Transverse colon (tissue), 4 donors: ENCODE results near the gene CDON. TPM values are rescaled to one million over a fixed set of nuclear protein-coding genes. Genes with fewer than 3 reads are reported as not detected.

Experiments used
- DNase-seq: peaks from one replicate; pipeline ENCODE4 v3.0.0-alpha.2; 2019
- H3K27ac ChIP-seq, 4 donors: fragments of 200-600 bp; sonication (generic); 2 replicates each; pipeline ENCODE4 v1.5.1; 2016 to 2018; ENCODE audit warnings: inconsistent platforms in 4 of 4
- H3K27me3 ChIP-seq: fragments of 200-600 bp; sonication (generic); 2 replicates; pipeline ENCODE4 v1.5.1; 2017; ENCODE audit warnings: inconsistent platforms
- H3K36me3 ChIP-seq, 4 donors: fragments of 200-600 bp; sonication (generic); 2 replicates each; pipeline ENCODE4 v1.5.1; 2017 to 2019; ENCODE audit warnings: inconsistent platforms in 4 of 4
- H3K4me1 ChIP-seq, 4 donors: fragments of 200-600 bp; sonication (generic); 2 replicates each; pipeline ENCODE4 v1.5.1; 2017 to 2020; ENCODE audit warnings: inconsistent platforms in 4 of 4
- H3K4me3 ChIP-seq, 4 donors: fragments of 200-600 bp; sonication (generic); 1 replicate in 1 of 4; 2 replicates in 3 of 4; pipeline versions ENCODE4 v1.5.1 to v1.6.1; 2017 to 2019; ENCODE audit warnings: inconsistent platforms in 4 of 4
- H3K9me3 ChIP-seq, 2 donors: fragments of 200-600 bp; sonication (generic); 2 replicates each; pipeline ENCODE4 v1.5.1; 2017 to 2019; ENCODE audit warnings: inconsistent platforms in 2 of 2
- EP300 ChIP-seq: sonication (generic); formaldehyde crosslinking; IDR thresholded peaks from one replicate; pipeline ENCODE4 v1.6.1; 2017; ENCODE audit warnings: antibody characterized with exemption, low read depth
- POLR2A ChIP-seq: fragments of 450-650 bp; IDR thresholded peaks from one replicate; pipeline ENCODE4 v1.6.1; 2016; ENCODE audit warnings: antibody characterized with exemption, mild to moderate bottlenecking, moderate library complexity
- POLR2AphosphoS5 ChIP-seq, 3 donors: sonication (generic); formaldehyde crosslinking; IDR thresholded peaks; one replicate each; pipeline ENCODE4 v1.6.1; 2016; ENCODE audit warnings: antibody characterized with exemption in 3 of 3
- WGBS, 2 donors: methylation state at CpG; one replicate each; pipeline ENCODE4 v1.1.5; 2018; ENCODE audit warnings: low coverage in 1 of 2; 5-methylcytosine and 5-hydroxymethylcytosine counted together
- in situ Hi-C, 4 donors: fragments of 200-750 bp; cut with MboI; loops; one replicate each; pipeline versions ENCODE4 v1.15.0 to v1.15.1; 2017; ENCODE audit warnings: low sequenced_read_pairs in 3 of 4, low pct_ligation_motif_present in 1 of 4, low pct_unique_long_range_greater_than_20kb in 1 of 4
- intact Hi-C: fragments of 100-400 bp; cut with DNase I; formaldehyde crosslinking; loops from one replicate; pipeline ENCODE4 v1.15.1; 2023; ENCODE audit warnings: low total_unique reads
- total RNA-seq, 4 donors: library from RNA; depleted of rRNA; stranded (reverse); fragments of >200 nt; gene quantifications; one replicate each; pipeline ENCODE4 v1.1.0, GENCODE V29; 2016
- TF ChIP-seq, protein P1 (sequence below), 5 experiments: fragments of 200-600 bp in 3 of 5; fragments of 450-650 bp in 2 of 5; sonication (generic) in 3 of 5; IDR thresholded peaks; 1 replicate in 2 of 5; 2 replicates in 3 of 5; pipeline ENCODE4 v1.5.1; 2016 to 2017; ENCODE audit warnings: antibody characterized with exemption in 5 of 5, inconsistent platforms in 3 of 5, mild to moderate bottlenecking in 2 of 5, moderate library complexity in 1 of 5

CDON gene
- total RNA-seq, 4 donors from 2014 or later: 7.6 to 31.0 (median 9.9) TPM

DNA sequence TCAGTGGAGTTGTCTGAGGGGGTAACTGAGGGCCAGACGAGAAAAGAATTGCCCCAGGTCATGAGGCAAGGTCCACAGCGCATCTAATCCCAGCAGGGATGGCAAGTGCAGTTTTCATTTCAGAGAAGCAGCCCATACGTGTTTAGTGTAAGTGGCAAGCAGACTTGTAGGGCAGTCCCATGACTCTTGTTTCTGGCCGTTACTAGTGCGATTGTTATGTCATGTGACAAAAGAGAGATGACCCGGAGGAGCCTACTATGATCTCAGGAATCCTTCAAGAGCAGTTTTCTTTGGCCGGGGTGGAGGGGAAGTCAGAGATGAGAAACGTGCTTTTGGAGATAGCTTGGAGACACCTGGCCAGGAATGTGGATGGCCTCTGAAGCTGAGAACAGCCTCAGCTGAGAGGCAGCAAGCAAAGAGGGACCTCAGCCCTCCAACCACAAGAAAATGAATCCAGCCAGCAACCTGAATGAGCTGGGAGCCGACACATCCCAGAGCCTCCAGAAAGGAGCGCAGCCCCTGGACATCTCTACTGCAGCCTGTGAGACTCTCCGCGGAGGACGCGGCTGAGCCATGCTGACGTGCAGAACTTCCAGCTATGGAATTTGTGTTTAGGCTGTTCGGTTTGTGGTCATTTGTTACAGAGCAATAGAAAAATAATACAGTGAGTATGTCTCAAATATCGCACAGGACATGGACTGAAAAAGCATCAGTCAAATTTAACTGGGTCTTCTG is 44.1 kb upstream of the CDON start:
- TF ChIP-seq, protein P1, sequence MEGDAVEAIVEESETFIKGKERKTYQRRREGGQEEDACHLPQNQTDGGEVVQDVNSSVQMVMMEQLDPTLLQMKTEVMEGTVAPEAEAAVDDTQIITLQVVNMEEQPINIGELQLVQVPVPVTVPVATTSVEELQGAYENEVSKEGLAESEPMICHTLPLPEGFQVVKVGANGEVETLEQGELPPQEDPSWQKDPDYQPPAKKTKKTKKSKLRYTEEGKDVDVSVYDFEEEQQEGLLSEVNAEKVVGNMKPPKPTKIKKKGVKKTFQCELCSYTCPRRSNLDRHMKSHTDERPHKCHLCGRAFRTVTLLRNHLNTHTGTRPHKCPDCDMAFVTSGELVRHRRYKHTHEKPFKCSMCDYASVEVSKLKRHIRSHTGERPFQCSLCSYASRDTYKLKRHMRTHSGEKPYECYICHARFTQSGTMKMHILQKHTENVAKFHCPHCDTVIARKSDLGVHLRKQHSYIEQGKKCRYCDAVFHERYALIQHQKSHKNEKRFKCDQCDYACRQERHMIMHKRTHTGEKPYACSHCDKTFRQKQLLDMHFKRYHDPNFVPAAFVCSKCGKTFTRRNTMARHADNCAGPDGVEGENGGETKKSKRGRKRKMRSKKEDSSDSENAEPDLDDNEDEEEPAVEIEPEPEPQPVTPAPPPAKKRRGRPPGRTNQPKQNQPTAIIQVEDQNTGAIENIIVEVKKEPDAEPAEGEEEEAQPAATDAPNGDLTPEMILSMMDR (IDR thresholded peaks at IDR 0.05): no peak
- TF ChIP-seq POLR2A (no peak), EP300 (no peak), POLR2AphosphoS5 (IDR thresholded peaks at IDR 0.05) (no peak)
- WGBS, 2 donors: 74 to 93% methylated on average over 3 to 17 of the region's 17 CpGs
- Histone ChIP-seq H3K9me3 (no peaks in the 10 kb centered on the region), H3K27me3 (no peaks in the 10 kb centered on the region), H3K27ac (no peak overlapping the region), H3K36me3 (no peaks in the 10 kb centered on the region), H3K4me1 (peaks cover 0 to 11% (median 4%) of the 10 kb centered on the region in 4 donors), H3K4me3 (no peak overlapping the region)
- in situ Hi-C loops (no loop called here), intact Hi-C loops (no loop called here)
- DNase-seq: no peak

DNA sequence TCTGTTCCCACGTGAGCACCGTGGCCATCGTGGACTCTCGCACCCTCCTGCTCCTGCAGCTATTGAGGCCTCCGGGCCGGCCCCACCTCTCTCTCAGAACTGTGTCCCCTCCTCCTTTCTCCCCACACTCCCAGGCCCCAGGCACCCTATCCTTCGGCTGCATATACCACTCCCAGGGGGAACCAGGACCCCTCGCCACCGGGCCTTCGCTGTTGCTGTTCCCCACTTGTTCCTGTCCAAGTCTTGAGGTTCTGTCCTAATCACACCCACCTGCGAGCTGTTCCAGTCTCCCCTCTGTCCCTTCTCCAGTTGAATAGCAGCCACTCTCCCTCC is 43.0 kb upstream of the CDON start:
- intact Hi-C loops: no loop called here
- no peaks in the 10 kb centered on the region for H3K9me3 ChIP-seq
- TF ChIP-seq POLR2A (no peak), EP300 (no peak), POLR2AphosphoS5 (IDR thresholded peaks at IDR 0.05) (no peak)
- TF ChIP-seq, protein P1 (IDR thresholded peaks at IDR 0.05): no peak
- H3K4me1 ChIP-seq: peaks cover 0 to 11% (median 4%) of the 10 kb centered on the region in 4 donors
- no peaks in the 10 kb centered on the region for H3K36me3 ChIP-seq
- WGBS, 2 donors: 89 to 90% methylated on average over 11 of the region's 11 CpGs
- in situ Hi-C loops: no loop called here
- no peak for DNase-seq
- no peaks in the 10 kb centered on the region for H3K27me3 ChIP-seq
- H3K4me3 ChIP-seq: no peak overlapping the region
- H3K27ac ChIP-seq: no peak overlapping the region

DNA sequence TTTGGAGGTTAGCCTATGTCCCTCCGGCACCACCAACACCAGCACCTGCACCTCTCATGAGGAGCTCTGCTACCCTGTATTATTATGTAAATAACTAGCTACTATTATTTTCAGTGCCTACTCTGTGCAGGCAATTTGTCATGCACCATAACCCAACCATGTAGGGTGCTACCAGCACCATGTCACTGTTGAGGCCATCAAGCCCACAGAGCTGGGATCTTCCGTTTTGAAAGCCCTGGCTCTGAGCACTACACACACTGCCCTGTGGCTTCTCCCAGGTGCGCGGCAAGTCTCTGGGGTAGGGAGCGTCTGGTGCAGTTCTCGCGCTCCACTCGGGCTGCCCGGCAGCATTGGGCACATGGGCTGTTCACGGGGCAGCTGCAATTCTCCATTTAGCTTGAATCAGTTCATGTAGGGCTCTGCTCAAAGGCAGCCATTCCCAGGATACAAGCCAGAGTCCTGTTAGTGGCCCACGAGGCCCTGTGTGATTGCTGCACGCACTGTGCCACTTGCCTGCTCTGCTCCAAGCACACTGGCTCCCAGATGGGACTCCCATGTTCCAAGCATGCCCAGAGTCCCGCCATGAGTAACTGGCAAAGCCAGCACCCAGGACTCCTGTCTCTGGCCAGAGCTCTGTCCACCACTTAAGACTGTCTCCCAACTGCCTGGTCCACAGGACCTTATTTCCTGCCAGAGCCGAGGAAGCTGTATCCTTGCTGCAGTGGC is 42.5 kb upstream of the CDON start:
- DNase-seq: no peak
- TF ChIP-seq POLR2AphosphoS5 (IDR thresholded peaks at IDR 0.05): no peak
- TF ChIP-seq, protein P1 (IDR thresholded peaks at IDR 0.05): no peak
- TF ChIP-seq POLR2A: no peak
- no peak for TF ChIP-seq EP300
- WGBS, 2 donors: 40 to 81% methylated on average over 1 to 7 of the region's 14 CpGs
- intact Hi-C loops: no loop called here
- Histone ChIP-seq H3K4me1 (peaks cover 0 to 11% (median 4%) of the 10 kb centered on the region in 4 donors), H3K27me3 (no peaks in the 10 kb centered on the region), H3K9me3 (no peaks in the 10 kb centered on the region), H3K36me3 (no peaks in the 10 kb centered on the region), H3K27ac (no peak overlapping the region), H3K4me3 (no peak overlapping the region)
- in situ Hi-C loops: no loop called here

DNA sequence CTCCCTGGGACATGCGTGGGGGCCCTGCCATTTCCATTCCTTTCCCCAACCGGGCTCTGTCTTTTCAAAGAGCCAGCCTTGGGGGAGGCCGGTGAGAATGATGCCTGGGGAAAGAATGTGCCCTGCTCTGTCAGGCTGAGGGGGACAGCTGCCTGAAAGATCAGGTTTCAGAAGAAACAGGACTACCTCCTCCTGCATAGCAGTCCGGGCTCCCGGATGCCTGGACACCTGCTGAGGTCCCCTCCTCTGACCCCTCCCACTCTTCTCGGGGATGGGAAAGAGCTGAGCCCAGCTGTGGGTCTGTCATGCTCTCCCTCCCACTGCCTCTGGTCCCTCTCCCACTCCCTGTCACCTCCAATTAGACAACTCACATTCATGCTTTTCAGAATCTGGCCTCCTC is 41.8 kb upstream of the CDON start:
- no peak for TF ChIP-seq POLR2A
- TF ChIP-seq POLR2AphosphoS5 (IDR thresholded peaks at IDR 0.05): no peak
- no peak for TF ChIP-seq EP300
- TF ChIP-seq, protein P1 (IDR thresholded peaks at IDR 0.05): no peak
- intact Hi-C loops: no loop called here

More for the DNA sequence above, 41.8 kb upstream of the CDON start:
- no peaks in the 10 kb centered on the region for H3K9me3 ChIP-seq
- no peaks in the 10 kb centered on the region for H3K36me3 ChIP-seq
- H3K4me1 ChIP-seq: peaks cover 0 to 11% (median 4%) of the 10 kb centered on the region in 4 donors
- DNase-seq: no peak
- in situ Hi-C loops: no loop called here
- H3K27ac ChIP-seq: no peak overlapping the region
- H3K27me3 ChIP-seq: no peaks in the 10 kb centered on the region
- WGBS, 2 donors: 81% methylated on average over 6 of the region's 6 CpGs; no CpG with 5 or more reads in 1 of the 2 donors
- no peak overlapping the region for H3K4me3 ChIP-seq
